ENCODE measurements around the gene G6PC2.

Gene G6PC2

GRCh38 chr2:168894720-168895119 lies 6.4 kb upstream of the G6PC2 start:
- no peaks in the 10 kb centered on the region for H3K27me3 ChIP-seq (ENCODE audit: insufficient read depth, low read length)
- no peaks in the 10 kb centered on the region for H3F3A ChIP-seq (ENCODE audit: insufficient read depth, low read length)
- H3K27ac ChIP-seq (ENCODE audit: low read depth, low read length, poor library complexity, severe bottlenecking), result no peak overlapping the region
- H3K79me2 ChIP-seq (ENCODE audit: insufficient read depth, low read length), result peaks cover 2% of the 10 kb centered on the region
- no peak overlapping the region for H3K4me2 ChIP-seq (ENCODE audit: low read length)
- no peaks in the 10 kb centered on the region for H3K9me3 ChIP-seq (ENCODE audit: low read length)
- TF ChIP-seq CTCF (IDR thresholded peaks at IDR 0.05; ENCODE audit: low read length), result no peak
- no peak for TF ChIP-seq EZH2 (IDR thresholded peaks at IDR 0.05; ENCODE audit: borderline replicate concordance, low read length)
- H4K20me1 ChIP-seq (ENCODE audit: insufficient read depth, low read length), result no peaks in the 10 kb centered on the region
- peaks cover 7% of the 10 kb centered on the region for H3K4me1 ChIP-seq (ENCODE audit: insufficient read depth, low read length, severe bottlenecking)
- no peaks in the 10 kb centered on the region for H3K9me2 ChIP-seq (ENCODE audit: low read depth, low read length)
- H3K4me3 ChIP-seq (ENCODE audit: low read depth, low read length, poor library complexity, severe bottlenecking), result no peak overlapping the region
- no peaks in the 10 kb centered on the region for H3K36me3 ChIP-seq (ENCODE audit: insufficient read depth, low read length)
- no peak overlapping the region for H3K9ac ChIP-seq (ENCODE audit: low read length)
- H2AFZ ChIP-seq (ENCODE audit: low read length), result no peak overlapping the region

DNA sequence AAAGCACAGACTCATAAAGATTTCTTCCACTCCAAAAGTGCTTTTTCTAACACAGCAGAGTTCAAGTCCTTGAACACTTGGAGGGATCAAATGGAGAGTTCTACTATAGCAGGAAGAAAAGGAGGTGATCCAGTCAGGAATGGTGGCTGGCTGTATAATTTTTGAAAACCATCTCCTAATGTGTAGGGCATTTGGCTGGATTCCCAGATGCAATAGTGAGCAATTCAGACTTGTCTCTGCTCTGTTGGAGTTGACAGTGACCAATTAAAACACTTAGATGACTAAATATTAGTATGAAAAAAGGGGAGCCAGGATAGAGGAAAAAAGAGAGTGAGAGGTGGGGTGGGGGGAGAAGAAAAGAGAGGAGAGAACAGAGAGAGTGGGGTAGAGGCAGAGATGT lies 5.3 kb upstream of the G6PC2 start:
- no peaks in the 10 kb centered on the region for H3K9me3 ChIP-seq (ENCODE audit: low read length)
- H4K20me1 ChIP-seq (ENCODE audit: insufficient read depth, low read length), result no peaks in the 10 kb centered on the region
- H3K27me3 ChIP-seq (ENCODE audit: insufficient read depth, low read length), result no peaks in the 10 kb centered on the region
- no peak overlapping the region for H2AFZ ChIP-seq (ENCODE audit: low read length)
- TF ChIP-seq CTCF (IDR thresholded peaks at IDR 0.05; ENCODE audit: low read length) (no peak), EZH2 (IDR thresholded peaks at IDR 0.05; ENCODE audit: borderline replicate concordance, low read length) (no peak)
- H3K9ac ChIP-seq (ENCODE audit: low read length), result no peak overlapping the region
- no peaks in the 10 kb centered on the region for H3K79me2 ChIP-seq (ENCODE audit: insufficient read depth, low read length)
- no peak overlapping the region for H3K4me3 ChIP-seq (ENCODE audit: low read depth, low read length, poor library complexity, severe bottlenecking)
- H3F3A ChIP-seq (ENCODE audit: insufficient read depth, low read length), result no peaks in the 10 kb centered on the region
- H3K27ac ChIP-seq (ENCODE audit: low read depth, low read length, poor library complexity, severe bottlenecking), result no peak overlapping the region
- H3K9me2 ChIP-seq (ENCODE audit: low read depth, low read length), result no peaks in the 10 kb centered on the region
- H3K4me1 ChIP-seq (ENCODE audit: insufficient read depth, low read length, severe bottlenecking), result peaks cover 3% of the 10 kb centered on the region
- H3K36me3 ChIP-seq (ENCODE audit: insufficient read depth, low read length), result no peaks in the 10 kb centered on the region
- H3K4me2 ChIP-seq (ENCODE audit: low read length), result no peak overlapping the region

DNA sequence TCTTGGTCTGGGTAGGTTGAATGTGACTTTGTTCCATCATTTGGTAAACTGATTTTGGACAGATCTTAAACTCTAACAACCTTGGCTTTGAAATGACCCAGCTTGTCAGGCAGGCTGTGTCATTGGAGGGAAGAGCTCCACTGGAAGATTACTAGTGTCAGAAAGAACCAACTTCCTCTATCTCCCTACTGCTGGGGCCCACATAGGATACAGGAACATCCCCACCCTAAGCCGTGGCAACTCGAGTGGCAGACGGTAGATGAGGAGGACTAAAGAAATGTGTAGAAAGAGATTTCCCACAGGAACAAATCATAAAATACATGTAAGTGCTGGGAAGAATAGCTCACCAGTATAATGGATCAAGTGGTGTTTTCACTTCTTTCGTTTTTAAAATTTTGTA lies 4.3 kb upstream of the G6PC2 start:
- TF ChIP-seq CTCF (IDR thresholded peaks at IDR 0.05; ENCODE audit: low read length), result no peak
- TF ChIP-seq EZH2 (IDR thresholded peaks at IDR 0.05; ENCODE audit: borderline replicate concordance, low read length), result no peak
- H4K20me1 ChIP-seq (ENCODE audit: insufficient read depth, low read length), result no peaks in the 10 kb centered on the region
- no peaks in the 10 kb centered on the region for H3K79me2 ChIP-seq (ENCODE audit: insufficient read depth, low read length)
- no peaks in the 10 kb centered on the region for H3K9me2 ChIP-seq (ENCODE audit: low read depth, low read length)
- no peak overlapping the region for H3K4me2 ChIP-seq (ENCODE audit: low read length)
- no peaks in the 10 kb centered on the region for H3K9me3 ChIP-seq (ENCODE audit: low read length)
- H3K4me3 ChIP-seq (ENCODE audit: low read depth, low read length, poor library complexity, severe bottlenecking), result no peak overlapping the region
- H3K4me1 ChIP-seq (ENCODE audit: insufficient read depth, low read length, severe bottlenecking), result no peaks in the 10 kb centered on the region
- H3K36me3 ChIP-seq (ENCODE audit: insufficient read depth, low read length), result no peaks in the 10 kb centered on the region
- no peaks in the 10 kb centered on the region for H3K27me3 ChIP-seq (ENCODE audit: insufficient read depth, low read length)
- H3K9ac ChIP-seq (ENCODE audit: low read length), result no peak overlapping the region
- no peak overlapping the region for H3K27ac ChIP-seq (ENCODE audit: low read depth, low read length, poor library complexity, severe bottlenecking)
- H3F3A ChIP-seq (ENCODE audit: insufficient read depth, low read length), result no peaks in the 10 kb centered on the region
- no peak overlapping the region for H2AFZ ChIP-seq (ENCODE audit: low read length)

All from OCI-LY1 (cell line).